DOHH2 (cell line): ENCODE results near the gene NHSL2.

Experiments
- EZH2phosphoT487 ChIP-seq: fragments of 200-600 bp; sonication (generic); IDR thresholded peaks from 2 replicates; pipeline ENCODE4 v1.6.1; 2017; ENCODE audit warnings: borderline replicate concordance, mild to moderate bottlenecking, antibody characterized with exemption, low read length, moderate library complexity, mixed read lengths
- TF ChIP-seq, protein P1 (sequence below): fragments of 200-600 bp; sonication (generic); IDR thresholded peaks from one replicate; pipeline ENCODE4 v1.5.1; 2014; ENCODE audit warnings: antibody characterized with exemption, mild to moderate bottlenecking, low read depth, low read length; ENCODE audit not compliant: poor library complexity, severe bottlenecking

- TF ChIP-seq, protein P1, sequence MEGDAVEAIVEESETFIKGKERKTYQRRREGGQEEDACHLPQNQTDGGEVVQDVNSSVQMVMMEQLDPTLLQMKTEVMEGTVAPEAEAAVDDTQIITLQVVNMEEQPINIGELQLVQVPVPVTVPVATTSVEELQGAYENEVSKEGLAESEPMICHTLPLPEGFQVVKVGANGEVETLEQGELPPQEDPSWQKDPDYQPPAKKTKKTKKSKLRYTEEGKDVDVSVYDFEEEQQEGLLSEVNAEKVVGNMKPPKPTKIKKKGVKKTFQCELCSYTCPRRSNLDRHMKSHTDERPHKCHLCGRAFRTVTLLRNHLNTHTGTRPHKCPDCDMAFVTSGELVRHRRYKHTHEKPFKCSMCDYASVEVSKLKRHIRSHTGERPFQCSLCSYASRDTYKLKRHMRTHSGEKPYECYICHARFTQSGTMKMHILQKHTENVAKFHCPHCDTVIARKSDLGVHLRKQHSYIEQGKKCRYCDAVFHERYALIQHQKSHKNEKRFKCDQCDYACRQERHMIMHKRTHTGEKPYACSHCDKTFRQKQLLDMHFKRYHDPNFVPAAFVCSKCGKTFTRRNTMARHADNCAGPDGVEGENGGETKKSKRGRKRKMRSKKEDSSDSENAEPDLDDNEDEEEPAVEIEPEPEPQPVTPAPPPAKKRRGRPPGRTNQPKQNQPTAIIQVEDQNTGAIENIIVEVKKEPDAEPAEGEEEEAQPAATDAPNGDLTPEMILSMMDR, result no peak
- no peak for TF ChIP-seq EZH2phosphoT487
Observed at GRCh38 chrX:71867680-71868079, 43.0 kb upstream of the NHSL2 start.
